GM23338 (cell line): Measurements from ENCODE around the gene NELL2. TPM values are rescaled to one million over a fixed set of nuclear protein-coding genes. Genes with fewer than 3 reads are reported as not detected.

Source experiments
- ATAC-seq: fragments of 200-7000 bp; cut with Tn5 transposase; 3 replicates; pipeline ENCODE4 v1.9.1; 2020
- DNase-seq: peaks from one replicate; pipeline ENCODE4 v3.0.0-alpha.2; 2015; ENCODE audit warnings: low spot score
- H2AFZ ChIP-seq: fragments of 200-600 bp; sonication (generic); 2 replicates; pipeline ENCODE4 v1.8.0; 2016; ENCODE audit warnings: antibody characterized with exemption, mild to moderate bottlenecking, moderate library complexity
- H3F3A ChIP-seq: fragments of 200-600 bp; sonication (generic); replicated peaks from 2 replicates; pipeline ENCODE4 v1.8.0; 2017; ENCODE audit warnings: antibody characterized with exemption, mixed run types, low read depth
- H3K27ac ChIP-seq: fragments of 200-600 bp; sonication (generic); 2 replicates; pipeline ENCODE4 v1.6.1; 2016; ENCODE audit warnings: low read depth
- H3K27me3 ChIP-seq: fragments of 200-600 bp; sonication (generic); 2 replicates; pipeline ENCODE4 v1.8.0; 2016; ENCODE audit warnings: mild to moderate bottlenecking, mixed run types, moderate library complexity; ENCODE audit not compliant: insufficient read depth
- H3K36me3 ChIP-seq: fragments of 200-600 bp; sonication (generic); 2 replicates; pipeline ENCODE4 v1.8.0; 2016; ENCODE audit warnings: mild to moderate bottlenecking; ENCODE audit not compliant: insufficient read depth
- H3K4me1 ChIP-seq: fragments of 200-600 bp; sonication (generic); 2 replicates; pipeline ENCODE4 v1.8.0; 2016; ENCODE audit warnings: mild to moderate bottlenecking, moderate library complexity; ENCODE audit not compliant: insufficient read depth
- H3K4me2 ChIP-seq: fragments of 200-600 bp; sonication (generic); 2 replicates; pipeline ENCODE4 v1.7.1; 2017; ENCODE audit warnings: mixed run types
- H3K4me3 ChIP-seq: fragments of 200-600 bp; sonication (generic); 2 replicates; pipeline ENCODE4 v1.6.1; 2016; ENCODE audit warnings: mixed run types
- H3K79me2 ChIP-seq: fragments of 200-600 bp; sonication (generic); replicated peaks from 2 replicates; pipeline ENCODE4 v1.8.0; 2017; ENCODE audit warnings: mild to moderate bottlenecking; ENCODE audit not compliant: insufficient read depth
- H3K9me2 ChIP-seq: fragments of 200-600 bp; sonication (generic); 2 replicates; pipeline ENCODE4 v1.8.0; 2017; ENCODE audit not compliant: insufficient read depth
- H4K20me1 ChIP-seq: fragments of 200-600 bp; sonication (generic); replicated peaks from 2 replicates; pipeline ENCODE4 v1.8.0; 2017; ENCODE audit warnings: mild to moderate bottlenecking; ENCODE audit not compliant: insufficient read depth
- H3K27ac Mint-ChIP-seq: 2 replicates; pipeline ENCODE4 v1.8.0; 2020; ENCODE audit warnings: inconsistent platforms, mild to moderate bottlenecking, moderate library complexity, mixed read lengths
- H3K27me3 Mint-ChIP-seq: 3 replicates; pipeline ENCODE4 v1.8.0; 2022; ENCODE audit warnings: low read depth, mild to moderate bottlenecking, moderate library complexity, mixed read lengths, inconsistent platforms; ENCODE audit not compliant: insufficient read depth, poor library complexity
- H3K36me3 Mint-ChIP-seq: 3 replicates; pipeline ENCODE4 v1.8.0; 2021; ENCODE audit warnings: low read depth, mild to moderate bottlenecking, inconsistent platforms, moderate library complexity, mixed read lengths
- H3K4me1 Mint-ChIP-seq: 3 replicates; pipeline ENCODE4 v1.8.0; 2020; ENCODE audit warnings: mild to moderate bottlenecking, inconsistent platforms, mixed read lengths
- H3K4me3 Mint-ChIP-seq: 3 replicates; pipeline ENCODE4 v1.8.0; 2021; ENCODE audit warnings: moderate library complexity, mild to moderate bottlenecking, inconsistent platforms, mixed read lengths
- H3K9me3 Mint-ChIP-seq: 3 replicates; pipeline ENCODE4 v1.8.0; 2020; ENCODE audit warnings: moderate library complexity, mild to moderate bottlenecking, inconsistent platforms, mixed read lengths
- CREB1 ChIP-seq: fragments of 250-450 bp; sonication (Bioruptor Pico); IDR thresholded peaks from 2 replicates; pipeline ENCODE4 v1.5.0; 2020; ENCODE audit warnings: low read depth, mild to moderate bottlenecking, moderate library complexity
- EZH2 ChIP-seq: fragments of 200-600 bp; sonication (generic); IDR thresholded peaks from one replicate; pipeline ENCODE4 v1.8.0; 2017; ENCODE audit warnings: antibody characterized with exemption, mild to moderate bottlenecking, low read depth; ENCODE audit not compliant: unreplicated experiment
- EZH2phosphoT487 ChIP-seq: fragments of 200-600 bp; sonication (generic); IDR thresholded peaks from one replicate; pipeline ENCODE4 v1.8.1; 2018; ENCODE audit warnings: antibody characterized with exemption; ENCODE audit not compliant: unreplicated experiment
- JUNB ChIP-seq: IDR thresholded peaks from one replicate; pipeline ENCODE4 v1.6.1; 2016; ENCODE audit warnings: antibody characterized with exemption; ENCODE audit not compliant: unreplicated experiment
- POLR2AphosphoS5 ChIP-seq: IDR thresholded peaks from 2 replicates; pipeline ENCODE4 v1.6.1; 2016; ENCODE audit warnings: antibody characterized with exemption, low read depth
- STAT1 ChIP-seq: IDR thresholded peaks from one replicate; pipeline ENCODE4 v1.6.1; 2016; ENCODE audit warnings: antibody characterized with exemption; ENCODE audit not compliant: unreplicated experiment
- ZNF114 ChIP-seq: fragments of 250-450 bp; sonication (Bioruptor Pico); IDR thresholded peaks from 2 replicates; pipeline ENCODE4 v1.5.0; 2020; ENCODE audit warnings: mild to moderate bottlenecking, moderate library complexity
- polyA plus RNA-seq: library from polyadenylated mRNA; unstranded; fragments of >200 nt; fragmentation: Nextera tagmentation; extraction: Ambion mirVana; gene quantifications from 2 replicates; pipeline ENCODE4 v1.2.1, GENCODE V29; 2016
- total RNA-seq: library from RNA; depleted of rRNA; stranded (reverse); fragments of >200 nt; shearing (Covaris generic); gene quantifications from 2 replicates; pipeline ENCODE4 v1.2.3, GENCODE V29; 2014
- TF ChIP-seq, protein P1 (sequence below), 2 experiments: fragments of 200-600 bp in 1 of 2; sonication (generic) in 1 of 2; conservative IDR thresholded peaks; 2 replicates each; pipeline versions ENCODE4 v1.5.1 to v1.6.1; 2016 to 2017; ENCODE audit warnings: antibody characterized with exemption in 2 of 2, low read depth in 2 of 2, mild to moderate bottlenecking in 2 of 2, moderate library complexity in 1 of 2
- TF ChIP-seq, protein P2 (sequence below): IDR thresholded peaks from 2 replicates; pipeline ENCODE4 v1.6.1; 2016; ENCODE audit warnings: antibody characterized with exemption

NELL2 gene
- total and polyA plus RNA-seq, 2 experiments from 2014 or later = 25.1 to 99.5 TPM

DNA sequence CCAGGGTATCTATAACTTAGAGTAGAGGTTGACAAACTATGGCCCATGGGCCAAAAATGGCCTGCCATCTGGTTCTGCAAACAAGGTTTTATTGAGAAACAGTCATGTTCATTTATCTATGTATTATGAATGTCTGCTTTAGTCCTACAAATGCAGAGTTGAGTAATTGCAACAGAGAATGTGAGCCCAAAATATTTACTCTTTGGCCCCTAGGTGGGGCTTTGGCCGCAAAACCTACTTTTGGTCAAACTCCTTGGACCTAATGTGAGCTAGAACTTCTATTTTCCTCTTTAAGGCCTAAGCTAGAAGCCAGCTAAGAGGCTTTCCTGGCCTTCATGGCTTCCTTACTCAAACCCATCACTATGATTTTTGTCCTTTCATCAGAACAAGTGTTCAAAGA, 379.1 kb downstream of the NELL2 start:
- Histone ChIP-seq H4K20me1 (no peaks in the 10 kb centered on the region), H3K4me2 (no peak overlapping the region), H3K36me3 (no peaks in the 10 kb centered on the region), H3K4me1 (no peaks in the 10 kb centered on the region), H3F3A (no peaks in the 10 kb centered on the region), H3K27ac (no peak overlapping the region), H3K27me3 (no peaks in the 10 kb centered on the region), H3K4me3 (no peak overlapping the region), H3K9me2 (no peaks in the 10 kb centered on the region), H2AFZ (no peak overlapping the region), H3K79me2 (no peaks in the 10 kb centered on the region)
- Mint-ChIP-seq H3K9me3 (peaks cover 19% of the 10 kb centered on the region), H3K27me3 (peaks cover 6% of the 10 kb centered on the region), H3K4me3 (no peak overlapping the region), H3K4me1 (no peaks in the 10 kb centered on the region), H3K27ac (no peak overlapping the region), H3K36me3 (peaks cover 15% of the 10 kb centered on the region)
- TF ChIP-seq ZNF114 (CRISPR knock-in tag) = no peak
- TF ChIP-seq, protein P1, sequence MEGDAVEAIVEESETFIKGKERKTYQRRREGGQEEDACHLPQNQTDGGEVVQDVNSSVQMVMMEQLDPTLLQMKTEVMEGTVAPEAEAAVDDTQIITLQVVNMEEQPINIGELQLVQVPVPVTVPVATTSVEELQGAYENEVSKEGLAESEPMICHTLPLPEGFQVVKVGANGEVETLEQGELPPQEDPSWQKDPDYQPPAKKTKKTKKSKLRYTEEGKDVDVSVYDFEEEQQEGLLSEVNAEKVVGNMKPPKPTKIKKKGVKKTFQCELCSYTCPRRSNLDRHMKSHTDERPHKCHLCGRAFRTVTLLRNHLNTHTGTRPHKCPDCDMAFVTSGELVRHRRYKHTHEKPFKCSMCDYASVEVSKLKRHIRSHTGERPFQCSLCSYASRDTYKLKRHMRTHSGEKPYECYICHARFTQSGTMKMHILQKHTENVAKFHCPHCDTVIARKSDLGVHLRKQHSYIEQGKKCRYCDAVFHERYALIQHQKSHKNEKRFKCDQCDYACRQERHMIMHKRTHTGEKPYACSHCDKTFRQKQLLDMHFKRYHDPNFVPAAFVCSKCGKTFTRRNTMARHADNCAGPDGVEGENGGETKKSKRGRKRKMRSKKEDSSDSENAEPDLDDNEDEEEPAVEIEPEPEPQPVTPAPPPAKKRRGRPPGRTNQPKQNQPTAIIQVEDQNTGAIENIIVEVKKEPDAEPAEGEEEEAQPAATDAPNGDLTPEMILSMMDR (conservative IDR thresholded peaks at IDR 0.05; ENCODE audit: low read depth in 2 of 2) = peak; percentile 62 to 72
- ATAC-seq = peak; percentile 59
- DNase-seq = peak; percentile 54

DNA sequence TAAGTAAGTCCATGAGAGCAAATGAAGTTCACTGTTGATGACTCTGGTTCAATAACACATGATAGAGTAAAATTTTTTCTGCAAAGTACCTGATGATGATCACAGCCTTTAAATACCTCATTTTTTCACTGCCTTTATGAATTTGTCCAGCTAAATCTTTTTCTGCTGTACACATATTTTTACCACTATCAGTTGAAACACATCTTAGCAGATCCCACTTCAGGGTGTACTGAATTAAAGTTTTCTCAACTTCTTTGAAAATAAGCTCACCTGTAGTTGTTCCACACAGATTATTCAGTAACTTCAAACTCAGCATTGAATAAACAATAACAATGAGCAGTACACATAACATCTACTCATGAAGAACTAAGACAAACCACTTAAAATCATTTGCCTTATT, 385.9 kb downstream of the NELL2 start:
- no peak overlapping the region for H3K4me3 Mint-ChIP-seq
- H3K27me3 Mint-ChIP-seq = peaks cover 1% of the 10 kb centered on the region

More for the DNA sequence above, 385.9 kb downstream of the NELL2 start:
- Histone ChIP-seq H4K20me1 (no peaks in the 10 kb centered on the region), H3K79me2 (no peaks in the 10 kb centered on the region), H3K36me3 (no peaks in the 10 kb centered on the region), H3K9me2 (peaks cover 3% of the 10 kb centered on the region; the same call in 1 of the 2 replicates), H3K27me3 (no peaks in the 10 kb centered on the region), H3K27ac (no peak overlapping the region), H2AFZ (no peak overlapping the region), H3F3A (no peaks in the 10 kb centered on the region), H3K4me3 (no peak overlapping the region), H3K4me2 (no peak overlapping the region), H3K4me1 (no peaks in the 10 kb centered on the region)
- ATAC-seq (no peak), DNase-seq (no peak)
- Mint-ChIP-seq H3K36me3 (peaks cover 4% of the 10 kb centered on the region), H3K4me1 (no peaks in the 10 kb centered on the region), H3K27ac (no peak overlapping the region), H3K9me3 (peaks cover 10% of the 10 kb centered on the region)
- TF ChIP-seq JUNB (no peak), STAT1 (no peak), POLR2AphosphoS5 (no peak), ZNF114 (CRISPR knock-in tag) (no peak), EZH2 (no peak), CREB1 (CRISPR knock-in tag) (no peak), EZH2phosphoT487 (no peak)
- TF ChIP-seq, protein P2, sequence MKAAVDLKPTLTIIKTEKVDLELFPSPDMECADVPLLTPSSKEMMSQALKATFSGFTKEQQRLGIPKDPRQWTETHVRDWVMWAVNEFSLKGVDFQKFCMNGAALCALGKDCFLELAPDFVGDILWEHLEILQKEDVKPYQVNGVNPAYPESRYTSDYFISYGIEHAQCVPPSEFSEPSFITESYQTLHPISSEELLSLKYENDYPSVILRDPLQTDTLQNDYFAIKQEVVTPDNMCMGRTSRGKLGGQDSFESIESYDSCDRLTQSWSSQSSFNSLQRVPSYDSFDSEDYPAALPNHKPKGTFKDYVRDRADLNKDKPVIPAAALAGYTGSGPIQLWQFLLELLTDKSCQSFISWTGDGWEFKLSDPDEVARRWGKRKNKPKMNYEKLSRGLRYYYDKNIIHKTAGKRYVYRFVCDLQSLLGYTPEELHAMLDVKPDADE = no peak
- TF ChIP-seq, protein P1 (conservative IDR thresholded peaks at IDR 0.05; ENCODE audit: low read depth in 2 of 2) = no peak
